Measurements from ENCODE around the gene SYT1.

The SYT1 gene

GRCh38 chr12:78966062-78966461 lies 101.5 kb downstream of the SYT1 start:
- ATAC-seq (replicated peaks), result no peak
- Mint-ChIP-seq H3K27me3 (no peaks in the 10 kb centered on the region), H3K36me3 (ENCODE audit: insufficient read depth) (no peaks in the 10 kb centered on the region), H3K9me3 (peaks cover 10 to 23% of the 10 kb centered on the region in 2 donors), H3K4me1 (ENCODE audit: low read depth in 2 of 2) (no peaks in the 10 kb centered on the region), H3K27ac (no peak overlapping the region), H3K4me3 (no peak overlapping the region)
- no peak for DNase-seq

GRCh38 chr12:78966926-78967325 lies 102.4 kb downstream of the SYT1 start:
- DNase-seq, result no peak
- peaks cover 9 to 23% of the 10 kb centered on the region in 2 donors for H3K9me3 Mint-ChIP-seq
- H3K27ac Mint-ChIP-seq, result no peak overlapping the region
- H3K4me3 Mint-ChIP-seq, result no peak overlapping the region
- ATAC-seq (replicated peaks), result no peak
- H3K36me3 Mint-ChIP-seq (ENCODE audit: insufficient read depth), result no peaks in the 10 kb centered on the region
- no peaks in the 10 kb centered on the region for H3K4me1 Mint-ChIP-seq (ENCODE audit: low read depth in 2 of 2)
- H3K27me3 Mint-ChIP-seq, result no peaks in the 10 kb centered on the region

GRCh38 chr12:78968226-78968625 lies 103.7 kb downstream of the SYT1 start:
- ATAC-seq (replicated peaks) (no peak), DNase-seq (no peak)
- Mint-ChIP-seq H3K36me3 (ENCODE audit: insufficient read depth) (no peaks in the 10 kb centered on the region), H3K27me3 (no peaks in the 10 kb centered on the region), H3K4me1 (ENCODE audit: low read depth in 2 of 2) (no peaks in the 10 kb centered on the region), H3K9me3 (peaks cover 9 to 23% of the 10 kb centered on the region in 2 donors), H3K4me3 (no peak overlapping the region), H3K27ac (no peak overlapping the region)

- Mint-ChIP-seq H3K27ac (no peak overlapping the region), H3K9me3 (peaks cover 13 to 23% of the 10 kb centered on the region in 2 donors), H3K4me3 (no peak overlapping the region), H3K36me3 (ENCODE audit: insufficient read depth) (no peaks in the 10 kb centered on the region), H3K4me1 (ENCODE audit: low read depth in 2 of 2) (no peaks in the 10 kb centered on the region), H3K27me3 (no peaks in the 10 kb centered on the region)
- DNase-seq (no peak), ATAC-seq (replicated peaks) (no peak)
These were observed 105.5 kb downstream of the SYT1 start for GRCh38 chr12:78970041-78970440.

GRCh38 chr12:78977304-78977867 lies 112.8 kb downstream of the SYT1 start:
- ATAC-seq (replicated peaks) (no peak), DNase-seq (no peak)
- Mint-ChIP-seq H3K36me3 (ENCODE audit: insufficient read depth) (no peaks in the 10 kb centered on the region), H3K27ac (no peak overlapping the region), H3K9me3 (peaks cover 0 to 5% of the 10 kb centered on the region in 2 donors), H3K4me3 (no peak overlapping the region), H3K27me3 (no peaks in the 10 kb centered on the region), H3K4me1 (ENCODE audit: low read depth in 2 of 2) (no peaks in the 10 kb centered on the region)

- Mint-ChIP-seq H3K9me3 (peaks cover 2 to 5% of the 10 kb centered on the region in 2 donors), H3K27me3 (no peaks in the 10 kb centered on the region), H3K27ac (no peak overlapping the region), H3K36me3 (ENCODE audit: insufficient read depth) (peaks cover 4% of the 10 kb centered on the region), H3K4me3 (no peak overlapping the region), H3K4me1 (ENCODE audit: low read depth in 2 of 2) (no peaks in the 10 kb centered on the region)
- ATAC-seq (replicated peaks), result no peak
- no peak for DNase-seq
These were observed 129.7 kb downstream of the SYT1 start for GRCh38 chr12:78994168-78994791.

DNA sequence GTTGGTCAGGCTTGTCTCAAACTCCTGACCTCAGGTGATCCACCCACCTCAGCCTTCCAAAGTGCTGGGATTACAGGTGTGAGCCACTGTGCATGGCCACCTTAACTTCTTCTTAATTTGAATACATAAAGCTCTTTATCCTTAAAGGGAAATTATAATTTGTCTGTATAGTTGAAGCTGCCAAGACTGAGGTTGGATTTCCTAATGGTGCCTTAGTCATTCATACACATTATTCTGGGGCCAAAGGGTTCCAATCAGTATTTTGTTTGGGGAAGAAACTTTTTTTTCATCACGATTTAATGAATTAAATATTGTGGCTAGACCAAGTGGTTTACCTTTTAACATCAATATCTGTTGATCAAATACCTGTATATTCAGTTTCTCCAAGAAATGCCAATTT lies 135.9 kb downstream of the SYT1 start:
- DNase-seq (no peak), ATAC-seq (replicated peaks) (no peak)
- Mint-ChIP-seq H3K36me3 (ENCODE audit: insufficient read depth) (no peaks in the 10 kb centered on the region), H3K4me3 (no peak overlapping the region), H3K27ac (no peak overlapping the region), H3K9me3 (peaks cover 4 to 7% of the 10 kb centered on the region in 2 donors), H3K4me1 (ENCODE audit: low read depth in 2 of 2) (no peaks in the 10 kb centered on the region), H3K27me3 (no peaks in the 10 kb centered on the region)

- H3K36me3 Mint-ChIP-seq (ENCODE audit: insufficient read depth), result no peaks in the 10 kb centered on the region
These were observed 136.8 kb downstream of the SYT1 start for GRCh38 chr12:79001404-79001803.

DNA sequence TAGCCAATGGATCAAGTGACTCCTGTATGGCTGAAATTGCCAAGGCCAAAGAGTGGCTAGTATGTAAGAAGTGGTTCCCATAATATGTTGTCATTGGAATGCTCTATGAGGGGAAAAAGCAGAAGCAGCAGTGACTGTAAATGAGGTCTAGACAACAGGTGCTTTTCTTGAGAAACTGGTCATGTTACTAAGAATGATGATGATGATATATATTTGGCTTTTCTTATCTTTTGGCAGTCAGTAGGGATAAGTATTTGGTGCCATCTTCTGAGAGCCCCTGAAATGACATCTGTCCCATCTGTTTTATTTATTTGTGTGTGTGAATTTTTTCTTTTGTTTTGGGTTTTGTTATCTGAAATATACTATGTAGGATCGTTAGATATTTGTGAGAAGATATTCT lies 141.7 kb downstream of the SYT1 start:
- no peaks in the 10 kb centered on the region for H3K36me3 Mint-ChIP-seq (ENCODE audit: insufficient read depth)
- no peak for ATAC-seq (replicated peaks)
- peaks cover 8 to 9% of the 10 kb centered on the region in 2 donors for H3K9me3 Mint-ChIP-seq
- no peak overlapping the region for H3K4me3 Mint-ChIP-seq
- H3K4me1 Mint-ChIP-seq (ENCODE audit: low read depth in 2 of 2), result no peaks in the 10 kb centered on the region
- H3K27ac Mint-ChIP-seq, result no peak overlapping the region
- no peaks in the 10 kb centered on the region for H3K27me3 Mint-ChIP-seq
- no peak for DNase-seq

More at GRCh38 chr12:79001404-79001803, 136.8 kb downstream of the SYT1 start:
- Mint-ChIP-seq H3K4me3 (no peak overlapping the region), H3K4me1 (ENCODE audit: low read depth in 2 of 2) (no peaks in the 10 kb centered on the region), H3K9me3 (peaks cover 4 to 7% of the 10 kb centered on the region in 2 donors), H3K27ac (no peak overlapping the region), H3K27me3 (no peaks in the 10 kb centered on the region)
- no peak for DNase-seq
- ATAC-seq (replicated peaks), result no peak

- H3K27ac Mint-ChIP-seq, result no peak overlapping the region
- H3K4me3 Mint-ChIP-seq, result no peak overlapping the region
- ATAC-seq (replicated peaks) (no peak), DNase-seq (no peak)
- H3K4me1 Mint-ChIP-seq (ENCODE audit: low read depth in 2 of 2), result no peaks in the 10 kb centered on the region
- no peaks in the 10 kb centered on the region for H3K36me3 Mint-ChIP-seq (ENCODE audit: insufficient read depth)
- peaks cover 8 to 11% of the 10 kb centered on the region in 2 donors for H3K9me3 Mint-ChIP-seq
- H3K27me3 Mint-ChIP-seq, result no peaks in the 10 kb centered on the region
These were observed 144.0 kb downstream of the SYT1 start for GRCh38 chr12:79008591-79008990.

GRCh38 chr12:79012636-79013035 lies 148.1 kb downstream of the SYT1 start:
- Mint-ChIP-seq H3K36me3 (ENCODE audit: insufficient read depth) (no peaks in the 10 kb centered on the region), H3K9me3 (peaks cover 15% of the 10 kb centered on the region in 2 donors), H3K4me3 (no peak overlapping the region), H3K27me3 (no peaks in the 10 kb centered on the region), H3K4me1 (ENCODE audit: low read depth in 2 of 2) (no peaks in the 10 kb centered on the region), H3K27ac (no peak overlapping the region)
- DNase-seq (no peak), ATAC-seq (replicated peaks) (no peak)

- Mint-ChIP-seq H3K9me3 (peaks cover 6 to 13% of the 10 kb centered on the region in 2 donors), H3K36me3 (ENCODE audit: insufficient read depth) (no peaks in the 10 kb centered on the region), H3K27ac (no peak overlapping the region), H3K27me3 (no peaks in the 10 kb centered on the region), H3K4me3 (no peak overlapping the region), H3K4me1 (ENCODE audit: low read depth in 2 of 2) (no peaks in the 10 kb centered on the region)
- no peak for ATAC-seq (replicated peaks)
- no peak for DNase-seq
These were observed 151.6 kb downstream of the SYT1 start for GRCh38 chr12:79016181-79016580.

GRCh38 chr12:79019672-79020071 lies 155.1 kb downstream of the SYT1 start:
- Mint-ChIP-seq H3K27me3 (no peaks in the 10 kb centered on the region), H3K9me3 (peaks cover 8 to 13% of the 10 kb centered on the region in 2 donors), H3K27ac (no peak overlapping the region), H3K36me3 (ENCODE audit: insufficient read depth) (no peaks in the 10 kb centered on the region), H3K4me1 (ENCODE audit: low read depth in 2 of 2) (no peaks in the 10 kb centered on the region), H3K4me3 (no peak overlapping the region)
- DNase-seq (no peak), ATAC-seq (replicated peaks) (peak; percentile 43)

DNA sequence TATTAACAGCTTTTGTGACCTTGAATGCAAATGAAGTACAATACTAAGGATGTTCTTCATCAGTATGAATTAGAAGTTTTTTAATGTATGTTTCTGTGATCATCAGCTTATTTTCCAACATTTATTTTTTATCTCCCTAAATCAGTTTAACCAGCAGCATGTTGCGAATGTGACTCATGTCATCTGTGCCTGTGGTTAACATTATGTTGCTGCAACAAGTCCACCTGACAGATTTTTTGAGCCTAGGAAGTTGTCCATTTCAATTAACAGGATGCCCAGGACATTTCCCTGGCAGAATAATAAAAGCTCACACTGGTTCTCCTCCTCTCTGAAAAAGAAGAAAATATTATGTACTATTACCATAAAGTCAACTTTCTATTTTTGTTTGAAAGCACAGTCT lies 155.5 kb downstream of the SYT1 start:
- H3K4me3 Mint-ChIP-seq, result no peak overlapping the region
- ATAC-seq (replicated peaks) (no peak), DNase-seq (no peak)
- peaks cover 8 to 13% of the 10 kb centered on the region in 2 donors for H3K9me3 Mint-ChIP-seq
- no peaks in the 10 kb centered on the region for H3K36me3 Mint-ChIP-seq (ENCODE audit: insufficient read depth)
- H3K27ac Mint-ChIP-seq, result no peak overlapping the region
- no peaks in the 10 kb centered on the region for H3K4me1 Mint-ChIP-seq (ENCODE audit: low read depth in 2 of 2)
- H3K27me3 Mint-ChIP-seq, result no peaks in the 10 kb centered on the region

All from effector memory CD8-positive, alpha-beta T cell (primary cell).